HG02884 (cell line): ENCODE measurements around the gene CPSF6.
A peak's percentile ranks its signal among the peaks of the same experiment; 100 is the strongest.
"Not testable (repeated sequence)": the region's sequence is repeated elsewhere in the genome, so short reads cannot be mapped to it uniquely, and the experiment has no call there.

Experiments
- ATAC-seq: cut with Tn5 transposase; IDR thresholded peaks from one replicate; pipeline ENCODE4 v1.9.1; 2021; ENCODE audit warnings: mild to moderate bottlenecking, moderate library complexity; ENCODE audit not compliant: unreplicated experiment

Gene CPSF6

DNA sequence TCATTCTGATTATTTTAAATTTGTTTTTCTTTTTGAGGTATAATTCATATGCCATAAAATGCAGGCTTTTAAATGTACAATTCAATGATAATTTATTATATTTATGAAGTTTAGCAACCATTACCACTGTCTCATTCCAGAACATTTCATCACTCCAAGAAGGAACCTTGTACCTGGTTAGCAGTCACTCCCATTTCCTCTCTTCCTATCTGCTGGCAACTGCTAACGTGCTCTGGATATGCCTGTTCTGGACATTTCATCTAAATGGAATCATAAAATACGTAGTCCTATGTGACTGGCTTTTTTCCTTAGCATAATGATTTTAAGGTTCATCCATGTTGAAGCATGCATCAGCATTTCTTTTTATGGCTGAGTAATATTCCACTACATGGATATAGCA is 15.5 kb downstream of the CPSF6 start:
- ATAC-seq: no peak

DNA sequence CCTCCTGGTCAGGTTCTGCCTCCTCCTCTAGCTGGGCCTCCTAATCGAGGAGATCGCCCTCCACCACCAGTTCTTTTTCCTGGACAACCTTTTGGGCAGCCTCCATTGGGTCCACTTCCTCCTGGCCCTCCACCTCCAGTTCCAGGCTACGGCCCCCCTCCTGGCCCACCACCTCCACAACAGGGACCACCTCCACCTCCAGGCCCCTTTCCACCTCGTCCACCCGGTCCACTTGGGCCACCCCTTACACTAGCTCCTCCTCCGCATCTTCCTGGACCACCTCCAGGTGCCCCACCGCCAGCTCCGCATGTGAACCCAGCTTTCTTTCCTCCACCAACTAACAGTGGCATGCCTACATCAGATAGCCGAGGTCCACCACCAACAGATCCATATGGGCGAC is 19.3 kb downstream of the CPSF6 start:
- ATAC-seq: no peak

DNA sequence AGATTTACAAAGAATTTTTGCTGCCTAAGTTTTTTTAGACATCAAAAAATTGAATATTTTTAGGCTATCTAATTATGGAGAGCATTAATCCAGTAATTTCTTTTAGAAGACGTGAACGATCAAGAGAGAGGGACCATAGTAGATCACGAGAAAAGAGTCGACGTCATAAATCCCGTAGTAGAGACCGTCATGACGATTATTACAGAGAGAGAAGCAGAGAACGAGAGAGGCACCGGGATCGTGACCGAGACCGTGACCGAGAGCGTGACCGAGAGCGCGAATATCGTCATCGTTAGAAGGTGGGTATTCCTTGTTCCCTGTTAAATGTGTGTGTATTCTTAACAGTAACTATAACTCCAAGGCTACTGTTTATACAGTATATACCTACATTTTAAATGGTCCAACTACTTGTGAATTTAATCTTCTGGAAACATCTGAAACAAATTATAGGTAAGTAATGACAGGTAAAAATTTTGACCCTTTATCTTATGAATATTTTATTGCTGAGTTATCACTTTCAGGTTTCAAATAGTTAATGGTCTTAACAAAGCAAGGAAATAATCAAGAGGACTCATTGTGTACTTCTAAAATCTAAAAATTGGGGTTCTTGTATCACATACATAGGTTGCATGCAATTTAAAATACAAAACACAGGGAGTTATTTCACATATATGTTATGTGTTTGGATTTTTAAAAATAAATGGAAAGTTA is 23.1 kb downstream of the CPSF6 start:
- no peak for ATAC-seq

DNA sequence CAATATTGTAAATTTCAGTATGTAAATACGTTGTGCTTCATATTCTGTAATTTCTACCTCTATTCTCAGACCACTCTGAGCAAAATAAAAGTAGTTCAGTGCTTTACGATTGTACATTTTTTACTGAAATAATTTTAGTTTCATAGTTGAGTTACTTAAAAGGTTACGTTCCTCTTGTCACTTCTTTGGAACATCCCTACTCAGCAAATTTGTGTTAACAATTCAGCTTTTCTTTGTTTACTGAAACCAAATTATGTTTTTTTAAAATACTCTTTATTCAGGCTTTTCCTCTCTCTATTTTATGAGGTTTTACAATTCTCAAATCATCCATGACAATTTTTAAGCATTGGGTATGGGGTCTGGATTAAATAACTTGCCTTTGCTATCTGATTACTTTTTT is 25.8 kb downstream of the CPSF6 start:
- no peak for ATAC-seq

DNA sequence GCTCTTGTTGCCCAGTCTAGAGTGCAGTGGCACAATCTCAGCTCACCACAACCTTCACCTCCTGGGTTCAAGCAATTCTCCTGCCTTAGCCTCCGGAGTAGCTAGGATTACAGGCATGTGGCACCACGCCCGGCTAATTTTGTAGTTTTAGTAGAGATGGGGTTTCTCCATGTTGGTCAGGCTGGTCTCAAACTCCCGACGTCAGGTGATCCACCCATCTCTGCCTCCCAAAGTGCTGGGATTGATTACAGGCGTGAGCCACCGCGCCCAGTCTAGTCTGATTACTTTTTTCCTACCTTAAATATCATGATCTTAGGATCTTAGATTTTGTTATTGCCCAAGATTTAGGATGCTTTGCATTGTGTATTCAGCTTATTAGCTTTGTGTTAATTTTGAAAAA is 26.3 kb downstream of the CPSF6 start:
- ATAC-seq: not testable (repeated sequence)

DNA sequence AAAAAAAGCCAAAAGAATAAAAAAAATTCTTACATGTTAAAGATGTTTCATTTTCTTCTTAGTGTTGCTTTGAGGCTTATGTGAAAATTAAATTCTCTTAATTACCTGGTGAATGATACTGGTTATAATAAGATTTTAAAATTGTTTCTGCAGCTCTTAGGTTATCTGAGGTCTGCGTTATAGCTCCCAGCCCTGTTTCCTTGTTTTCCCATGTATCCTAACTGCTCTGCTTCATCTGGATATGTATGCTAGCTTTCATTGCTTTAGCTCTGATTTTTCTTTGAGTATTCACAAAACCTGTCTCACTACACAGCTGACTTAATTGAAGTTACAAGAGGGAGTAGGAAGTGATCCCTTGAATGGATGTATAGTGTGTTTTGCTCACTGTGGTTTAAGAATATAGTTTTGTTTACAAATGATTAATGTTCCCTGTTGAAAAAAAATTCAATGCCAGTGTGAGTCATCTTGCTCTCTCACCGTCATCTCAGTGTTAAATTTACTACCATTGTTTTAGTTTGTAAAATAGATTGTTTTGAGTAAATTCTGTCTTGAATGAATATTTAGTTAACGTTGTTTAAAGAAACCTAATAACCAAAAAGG is 26.8 kb downstream of the CPSF6 start:
- ATAC-seq: no peak

DNA sequence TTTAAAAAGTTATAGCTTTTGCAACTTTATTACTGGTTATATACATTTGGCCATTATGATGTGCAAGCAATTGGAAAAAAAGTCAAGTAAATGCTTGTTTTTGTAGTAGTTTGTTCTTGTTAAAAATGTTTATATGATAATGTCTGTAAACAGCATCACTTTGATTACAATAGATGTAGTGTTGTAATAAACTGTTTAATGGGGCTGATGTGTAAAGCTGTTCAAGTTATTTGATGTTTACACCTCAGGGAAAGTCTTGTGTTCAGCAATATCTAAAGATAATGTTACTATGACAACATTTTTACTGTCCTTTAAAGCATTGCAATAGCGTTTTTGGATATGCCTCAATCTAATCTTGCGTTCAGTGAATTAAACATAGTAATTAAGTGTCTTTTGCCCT is 30.4 kb downstream of the CPSF6 start:
- ATAC-seq: no peak

DNA sequence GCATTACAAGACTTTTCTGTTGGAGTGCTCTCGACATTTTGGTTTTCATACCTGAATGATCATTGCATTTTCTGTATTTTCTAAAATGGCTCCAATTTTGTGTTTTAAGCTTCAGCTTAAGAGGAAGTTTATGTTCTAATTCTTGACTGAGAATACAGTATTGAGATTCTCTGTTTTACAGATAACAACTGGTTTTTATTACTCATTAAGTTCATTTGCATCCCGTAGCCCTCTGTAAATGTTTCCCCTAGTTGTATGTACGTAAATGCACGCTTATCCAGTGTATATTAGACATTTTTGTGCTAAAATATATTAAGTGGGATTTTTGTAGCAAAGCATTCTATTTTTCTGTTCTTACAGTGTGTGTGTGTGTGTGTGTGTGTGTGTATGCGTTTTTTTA is 33.1 kb downstream of the CPSF6 start:
- ATAC-seq: no peak

DNA sequence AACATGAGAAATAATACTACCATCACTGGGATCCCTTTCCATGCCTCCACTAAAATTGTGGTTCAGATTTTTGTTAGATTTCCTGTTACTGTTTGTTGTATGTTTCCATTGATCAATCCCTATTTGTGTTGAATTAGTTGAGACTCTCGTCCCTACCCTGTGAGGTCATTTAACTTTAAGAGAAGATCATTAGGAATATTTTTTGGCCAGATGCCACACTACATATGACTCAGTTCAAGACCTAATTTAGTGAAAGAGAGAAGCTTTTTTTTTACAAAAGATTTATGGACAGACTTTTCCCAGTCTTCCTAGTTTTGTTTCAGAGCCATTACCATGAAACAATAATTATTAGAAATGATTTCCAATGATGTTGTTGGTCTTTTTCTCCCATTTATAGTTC is 35.5 kb downstream of the CPSF6 start:
- no peak for ATAC-seq

DNA sequence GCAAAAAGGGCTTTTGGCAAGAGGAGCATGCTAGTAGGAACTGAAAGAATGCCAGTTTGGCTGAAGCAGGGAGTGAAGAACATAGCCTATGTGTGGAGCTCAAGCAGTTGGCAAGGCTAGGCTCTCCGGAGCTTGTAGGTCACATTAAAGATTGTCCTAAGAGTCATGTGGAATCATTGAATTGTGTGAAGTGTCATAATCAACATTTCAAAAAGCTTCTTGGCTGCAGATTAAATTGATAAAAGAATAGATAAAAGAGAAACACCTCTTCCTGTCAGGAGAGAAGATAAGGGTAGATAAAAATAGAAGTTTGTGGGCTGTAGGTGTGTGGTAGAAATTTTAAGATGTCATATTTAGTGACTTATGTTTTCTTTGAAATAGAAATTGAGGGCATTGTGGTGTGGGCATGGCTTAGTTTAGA is 36.1 kb downstream of the CPSF6 start:
- no peak for ATAC-seq

DNA sequence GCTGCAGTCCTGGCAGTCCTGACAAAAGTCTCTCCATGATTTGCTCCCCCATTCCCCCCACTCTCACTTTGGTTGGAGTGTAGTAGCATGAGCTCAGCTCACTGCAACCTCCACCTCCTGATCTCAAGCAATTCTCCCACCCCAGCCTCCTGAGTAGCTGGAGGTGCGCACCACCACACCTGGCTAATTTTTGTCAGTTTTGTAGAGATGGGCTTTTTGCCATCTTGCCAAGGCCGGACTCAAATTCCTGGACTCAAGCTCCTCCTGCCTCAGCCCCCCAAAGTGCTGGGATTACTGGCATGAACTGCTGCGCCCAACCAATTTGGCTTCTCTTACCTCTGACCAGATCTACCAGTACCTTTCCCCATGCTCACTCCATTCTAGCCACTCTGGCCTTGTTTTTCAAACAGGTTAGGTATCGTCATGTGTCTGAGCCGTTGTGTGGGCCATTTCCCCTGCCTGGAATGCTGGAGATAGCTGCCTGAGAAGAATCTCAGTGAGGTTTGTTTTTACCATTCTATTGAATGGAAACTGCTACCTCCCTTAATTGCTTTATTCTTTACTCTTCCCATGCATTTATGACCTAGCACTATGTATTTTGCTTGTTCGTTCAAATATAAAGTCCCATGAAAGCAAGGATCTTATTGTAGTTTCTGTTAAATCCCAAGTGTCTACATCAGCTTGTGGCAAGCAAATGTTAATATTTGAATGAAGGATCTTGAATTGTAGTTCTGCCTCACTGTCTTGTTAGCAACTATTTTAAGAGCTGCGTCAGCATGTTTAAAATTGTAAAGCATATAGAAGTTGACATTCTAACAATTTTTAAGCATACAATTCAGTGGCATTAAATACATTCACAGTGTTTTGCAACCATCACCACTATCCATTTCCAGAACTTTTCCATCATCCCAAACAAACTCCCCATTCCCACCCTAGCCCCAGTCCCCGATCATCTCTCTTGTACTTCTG is 39.7 kb downstream of the CPSF6 start:
- ATAC-seq: no peak

DNA sequence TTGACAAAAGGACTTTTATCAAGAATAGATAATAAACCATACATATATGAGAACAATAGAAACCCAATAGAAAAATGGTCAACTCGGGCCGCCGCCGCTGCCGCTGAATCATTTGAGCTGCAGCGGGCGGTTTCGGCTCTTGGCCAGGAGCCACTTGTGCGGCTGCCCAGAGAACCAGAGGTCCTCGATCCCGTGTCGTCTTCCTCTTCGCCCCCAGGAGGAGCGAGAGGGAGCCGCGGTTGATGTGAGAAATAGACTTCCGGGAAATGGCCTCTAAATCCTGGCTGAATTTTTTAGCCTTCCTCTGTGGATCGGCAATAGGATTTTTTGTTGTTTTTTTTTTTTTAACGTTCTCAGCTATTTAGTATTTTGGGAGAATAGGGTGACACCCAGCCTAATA is 44.8 kb downstream of the CPSF6 start:
- ATAC-seq: no peak

DNA sequence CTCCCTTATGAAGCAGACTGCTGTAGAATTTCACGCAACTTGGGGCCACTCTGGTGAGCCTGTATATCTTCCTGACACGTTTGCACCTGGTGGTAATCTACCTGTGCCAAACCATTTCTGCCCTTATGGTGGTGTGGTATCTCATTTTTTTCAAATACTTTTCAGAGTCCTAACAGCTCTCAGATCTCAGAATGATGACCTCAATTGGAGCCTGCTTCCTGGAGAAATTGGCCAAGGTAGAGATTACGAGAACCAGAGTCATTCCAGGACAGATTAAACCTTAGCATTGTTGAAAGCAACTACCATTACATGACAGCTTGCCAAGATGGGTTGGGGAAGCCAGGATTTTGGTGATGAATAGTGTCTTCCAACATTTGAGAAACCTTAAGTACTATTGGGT is 48.2 kb downstream of the CPSF6 start:
- ATAC-seq: no peak

DNA sequence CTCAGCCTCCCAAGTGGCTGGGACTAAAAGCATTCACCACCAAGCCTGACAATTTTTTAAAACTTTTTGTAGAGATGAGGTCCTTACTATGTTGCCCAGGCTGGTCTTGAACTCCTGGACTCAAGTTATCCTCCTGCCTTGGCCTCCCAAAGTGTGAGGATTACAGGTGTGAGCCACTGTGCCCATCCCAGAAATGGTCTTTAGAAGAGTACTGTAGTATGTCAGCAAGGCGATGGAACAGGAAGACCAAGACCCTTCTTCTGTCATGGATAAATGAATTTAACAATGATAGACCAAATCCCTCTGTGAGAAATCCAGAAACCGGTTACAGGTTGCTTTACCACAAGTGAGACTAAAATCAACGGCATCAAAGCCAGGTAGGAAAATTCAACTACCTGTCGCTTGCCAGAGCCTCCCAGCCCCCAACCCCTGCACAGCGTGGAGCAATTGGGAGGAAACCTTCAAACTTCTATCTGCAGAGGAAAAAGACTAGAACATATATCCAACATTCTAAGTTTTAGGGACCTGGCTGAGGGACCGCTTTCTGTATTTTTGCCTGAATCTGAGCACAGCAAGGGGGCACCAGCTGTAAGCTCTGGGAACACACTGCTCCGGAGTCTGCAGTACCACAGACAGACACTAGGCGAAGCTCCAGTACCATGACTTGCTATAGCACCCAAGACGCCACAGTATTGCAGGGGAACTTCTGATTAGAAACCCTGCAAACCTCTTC is 51.3 kb downstream of the CPSF6 start:
- ATAC-seq: peak; percentile 100

DNA sequence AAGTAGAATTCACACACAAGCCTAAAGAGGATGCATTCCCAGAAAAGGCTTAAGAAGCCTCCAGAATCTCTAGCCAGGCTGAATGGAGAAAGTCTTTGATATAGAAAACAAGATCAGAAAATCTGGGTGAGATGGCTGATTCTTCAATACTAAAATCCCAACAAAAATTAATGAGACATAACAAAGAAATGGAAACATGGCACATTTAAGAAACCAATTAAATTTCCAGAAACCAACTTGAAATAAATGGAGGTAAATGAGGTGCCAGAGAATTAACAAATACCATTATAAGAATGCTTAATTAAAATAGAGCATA is 51.9 kb downstream of the CPSF6 start:
- ATAC-seq: no peak

DNA sequence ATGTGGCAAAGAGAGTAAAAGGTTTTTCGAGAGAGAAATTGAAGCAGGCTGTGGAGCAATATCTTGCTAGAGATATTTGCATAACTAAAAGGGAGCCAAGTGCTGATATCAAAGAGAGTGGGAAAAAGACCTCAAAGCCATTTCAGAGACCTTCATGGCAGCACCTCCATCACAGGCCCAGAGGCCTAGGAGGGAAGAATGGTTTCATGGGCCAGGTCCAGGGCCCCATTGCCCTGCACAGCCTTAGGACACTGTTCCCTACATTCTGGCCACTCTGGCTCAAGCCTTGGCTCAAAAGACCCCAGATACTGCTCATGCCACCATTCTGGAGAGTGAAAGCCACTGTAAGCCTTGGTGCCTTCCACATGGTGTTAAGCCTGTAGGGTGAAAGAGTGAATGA is 58.8 kb downstream of the CPSF6 start:
- ATAC-seq: no peak

DNA sequence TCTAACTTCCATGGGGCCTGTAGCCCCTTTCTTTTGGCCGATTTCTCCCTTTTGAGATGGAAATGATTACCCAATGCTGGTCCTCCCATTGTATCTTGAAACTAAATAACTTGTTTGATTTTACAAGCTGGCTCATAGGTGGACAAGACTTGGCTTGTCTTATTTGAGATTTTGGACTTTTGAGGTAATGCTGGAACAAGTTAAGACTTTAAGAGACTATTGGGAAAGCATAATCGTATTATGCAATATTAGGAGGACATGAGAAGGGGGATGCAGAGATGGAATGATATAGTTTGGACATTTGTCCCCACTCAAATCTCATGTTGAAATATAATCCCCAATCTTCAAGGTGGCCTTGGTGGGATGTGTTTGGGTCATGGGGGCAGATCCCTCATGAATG is 59.6 kb downstream of the CPSF6 start:
- ATAC-seq: no peak

DNA sequence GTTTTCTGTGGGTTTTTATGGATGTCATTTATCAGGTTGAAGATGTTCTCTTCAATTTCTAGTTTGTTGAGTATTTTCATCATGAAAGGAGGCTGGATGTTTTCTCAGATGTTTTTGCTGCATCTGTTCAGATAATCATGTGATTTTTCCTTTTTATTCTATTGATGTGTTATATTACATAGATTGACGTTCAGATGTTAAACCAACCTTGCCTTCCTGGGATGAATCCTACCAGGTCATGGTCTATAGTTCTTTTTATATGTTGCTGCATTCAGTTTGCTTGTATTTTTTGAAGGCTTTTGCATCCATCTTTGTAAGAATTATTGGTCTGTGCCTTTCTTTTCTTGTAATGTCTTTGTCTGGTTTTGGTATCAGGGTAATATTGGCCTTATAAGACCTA is 64.9 kb downstream of the CPSF6 start:
- no peak for ATAC-seq

DNA sequence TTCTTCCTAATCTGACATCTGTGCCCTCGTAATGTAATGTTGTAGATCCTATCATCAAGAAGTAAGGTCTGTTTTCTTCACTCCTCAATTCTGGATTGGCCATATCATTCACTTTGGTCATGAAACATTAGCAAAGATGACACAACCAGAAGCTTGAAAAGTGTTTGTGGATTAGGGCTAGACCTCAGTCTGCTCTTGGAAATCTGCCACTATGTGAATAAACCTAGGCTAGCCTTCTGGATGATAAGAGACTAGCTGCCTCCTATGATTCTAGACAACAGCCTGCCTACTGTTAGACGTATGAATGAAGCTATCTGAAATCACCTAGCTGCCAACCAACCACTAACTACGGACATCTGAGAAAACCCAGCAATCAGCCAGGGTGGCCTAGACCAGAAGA is 70.1 kb downstream of the CPSF6 start:
- ATAC-seq: no peak

DNA sequence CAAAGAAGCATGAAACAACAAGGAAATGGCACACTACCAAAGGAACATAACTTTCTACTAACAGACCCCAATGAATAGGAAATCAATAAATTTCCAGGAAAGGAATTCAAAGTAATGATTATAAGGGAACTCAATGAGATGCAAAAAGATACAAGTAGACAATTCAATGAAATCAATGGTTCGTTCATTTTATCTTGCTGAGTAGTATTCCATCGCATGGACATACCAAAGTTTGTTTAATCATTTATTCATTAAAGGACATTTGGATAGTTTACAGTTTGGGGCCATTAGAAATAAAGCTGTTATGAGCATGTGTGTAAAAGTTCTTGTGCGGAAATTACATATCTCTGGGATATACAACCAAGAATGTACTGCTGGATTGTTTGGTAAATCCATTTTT is 73.8 kb downstream of the CPSF6 start:
- ATAC-seq: no peak

DNA sequence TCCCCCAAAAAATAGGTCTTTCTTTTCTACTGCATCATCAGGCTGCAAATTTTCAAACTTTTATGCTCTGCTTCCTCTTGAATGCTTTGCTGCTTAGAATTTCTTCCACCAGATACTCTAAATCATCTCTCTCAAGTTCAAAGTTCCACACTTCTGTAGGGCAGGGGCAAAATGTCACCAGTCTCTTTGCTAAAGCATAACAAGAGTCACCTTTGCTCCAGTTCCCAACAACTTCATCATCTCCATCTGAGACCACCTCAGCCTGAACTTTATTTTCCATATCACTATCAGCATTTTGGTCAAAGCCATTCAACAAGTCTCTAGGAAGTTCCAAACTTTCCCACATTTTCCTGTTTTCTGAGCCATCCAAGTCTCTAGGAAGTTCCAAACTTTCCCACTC is 77.4 kb downstream of the CPSF6 start:
- ATAC-seq: not testable (repeated sequence)
